HL-60/S4 treated with phorbol 12-myristate 13-acetate at 8.2 ng/mL for 4 days and 3 days (cell line): Measurements from ENCODE around the gene ST6GALNAC6.

ENCODE experiments used
- in situ Hi-C: fragments of 300-500 bp; cut with MboI; formaldehyde crosslinking; loops from 2 replicates; pipeline ENCODE4 v1.15.0; 2022; ENCODE audit warnings: low sequenced_read_pairs

ST6GALNAC6 gene

DNA sequence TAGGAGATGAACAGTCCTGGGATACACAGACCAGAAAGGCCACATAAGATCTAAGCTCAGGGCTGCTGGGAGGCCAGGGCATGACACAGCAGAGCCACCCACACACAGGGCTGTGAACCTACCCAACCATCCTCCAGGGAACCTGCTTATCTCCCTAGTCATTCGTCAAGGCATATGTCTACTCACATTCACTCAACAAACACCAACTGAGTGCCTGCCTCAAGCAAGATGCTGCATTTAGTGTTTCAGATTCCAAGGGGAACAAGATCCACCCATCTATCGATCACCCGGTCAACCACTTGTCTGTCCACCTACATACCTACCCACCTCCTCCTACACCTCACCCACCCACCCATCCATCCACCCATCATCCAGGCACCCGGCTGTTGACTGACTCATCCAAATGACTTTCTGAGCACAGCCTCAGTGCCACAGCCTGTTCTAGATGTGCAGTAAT, 36.4 kb upstream of the ST6GALNAC6 start:
- in situ Hi-C loops: loop anchor here (10.0 to 25.0 kb wide), 2 partner anchors 61 to 102 kb away; partner anchors contain the start of gene AK1

DNA sequence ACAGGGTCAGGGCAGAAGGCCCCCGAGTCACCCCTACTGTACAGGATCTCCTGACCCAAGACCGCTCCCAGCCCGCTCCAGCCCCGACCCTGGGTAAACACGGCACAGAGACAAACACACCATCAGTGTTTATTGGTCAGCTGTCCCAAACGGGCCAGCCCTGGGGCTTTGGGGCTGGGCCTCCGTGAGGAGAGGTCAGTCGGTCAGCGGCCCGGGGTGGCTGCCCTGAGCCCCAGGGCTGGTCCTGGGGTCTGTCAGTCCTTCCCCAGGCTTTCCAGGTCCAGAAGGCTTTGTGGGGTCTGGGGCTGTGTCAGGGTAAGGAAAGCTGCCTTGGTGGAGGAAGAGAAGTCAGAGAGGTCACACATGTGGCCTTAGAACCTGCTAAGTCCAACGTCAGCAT, 35.6 kb upstream of the ST6GALNAC6 start:
- in situ Hi-C loops: loop anchor here (10.0 to 25.0 kb wide), 2 partner anchors 60 to 102 kb away; partner anchors contain the start of gene AK1

DNA sequence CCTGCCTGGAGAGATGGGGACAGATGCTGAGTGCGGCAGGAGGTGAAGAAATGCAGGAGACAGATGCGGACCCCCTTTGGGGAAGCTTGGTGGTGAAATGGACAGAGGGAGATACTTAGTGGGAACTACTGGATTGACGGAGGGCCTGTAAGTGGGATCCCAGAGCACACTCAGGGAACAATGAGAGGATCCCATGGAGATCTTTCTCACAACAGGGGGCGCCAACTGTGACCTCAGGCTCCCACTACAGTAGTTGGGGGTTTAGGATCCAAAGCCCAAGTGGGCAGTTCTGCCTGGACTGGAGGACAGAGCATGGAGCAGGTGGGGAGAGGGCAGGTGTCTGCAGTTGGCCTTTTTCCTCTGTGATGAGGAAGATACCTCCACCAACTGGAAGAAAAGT, 34.8 kb upstream of the ST6GALNAC6 start:
- in situ Hi-C loops: loop anchor here (10.0 to 25.0 kb wide), 2 partner anchors 59 to 103 kb away; partner anchors contain the start of gene AK1

DNA sequence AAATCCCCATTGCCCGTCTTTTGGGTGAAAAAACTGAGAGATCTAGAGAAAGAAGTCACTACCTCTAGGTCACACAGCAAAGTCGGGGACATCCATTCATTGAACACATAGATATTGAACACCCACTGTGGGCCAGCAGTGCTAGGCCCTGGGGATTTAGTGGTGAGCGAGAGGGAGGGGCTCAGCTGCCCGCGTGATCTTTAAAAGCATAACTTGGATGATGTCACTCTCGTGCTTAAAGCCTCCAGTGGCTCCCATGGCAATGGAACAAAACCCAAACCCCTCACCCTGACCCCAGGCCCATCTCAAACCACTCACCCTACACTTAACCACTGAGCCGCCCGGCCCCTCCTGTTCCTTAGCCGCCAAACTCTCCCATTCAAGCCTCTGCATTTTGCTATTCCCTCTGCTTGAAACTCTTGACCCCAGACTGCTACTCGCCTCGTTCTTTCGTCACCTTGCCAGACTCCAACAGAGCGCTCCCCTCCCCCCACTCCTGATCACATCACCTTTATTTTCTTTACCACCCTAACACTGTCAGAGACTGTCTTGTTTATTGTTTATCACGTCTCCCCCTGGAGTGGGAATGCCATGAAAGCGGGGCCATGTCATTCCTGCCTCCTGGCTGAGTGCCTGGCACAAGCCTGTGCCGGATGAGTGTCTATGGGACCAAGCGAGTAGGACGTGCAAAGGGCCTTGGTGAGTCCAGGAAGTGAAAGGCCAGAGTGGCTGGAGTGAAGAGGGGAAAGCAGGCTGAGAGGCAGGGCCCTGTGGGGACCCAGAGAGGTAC, 31.9 kb upstream of the ST6GALNAC6 start:
- in situ Hi-C loops: loop anchor here (10.0 to 25.0 kb wide), 2 partner anchors 56 to 106 kb away; partner anchors contain the start of gene AK1

DNA sequence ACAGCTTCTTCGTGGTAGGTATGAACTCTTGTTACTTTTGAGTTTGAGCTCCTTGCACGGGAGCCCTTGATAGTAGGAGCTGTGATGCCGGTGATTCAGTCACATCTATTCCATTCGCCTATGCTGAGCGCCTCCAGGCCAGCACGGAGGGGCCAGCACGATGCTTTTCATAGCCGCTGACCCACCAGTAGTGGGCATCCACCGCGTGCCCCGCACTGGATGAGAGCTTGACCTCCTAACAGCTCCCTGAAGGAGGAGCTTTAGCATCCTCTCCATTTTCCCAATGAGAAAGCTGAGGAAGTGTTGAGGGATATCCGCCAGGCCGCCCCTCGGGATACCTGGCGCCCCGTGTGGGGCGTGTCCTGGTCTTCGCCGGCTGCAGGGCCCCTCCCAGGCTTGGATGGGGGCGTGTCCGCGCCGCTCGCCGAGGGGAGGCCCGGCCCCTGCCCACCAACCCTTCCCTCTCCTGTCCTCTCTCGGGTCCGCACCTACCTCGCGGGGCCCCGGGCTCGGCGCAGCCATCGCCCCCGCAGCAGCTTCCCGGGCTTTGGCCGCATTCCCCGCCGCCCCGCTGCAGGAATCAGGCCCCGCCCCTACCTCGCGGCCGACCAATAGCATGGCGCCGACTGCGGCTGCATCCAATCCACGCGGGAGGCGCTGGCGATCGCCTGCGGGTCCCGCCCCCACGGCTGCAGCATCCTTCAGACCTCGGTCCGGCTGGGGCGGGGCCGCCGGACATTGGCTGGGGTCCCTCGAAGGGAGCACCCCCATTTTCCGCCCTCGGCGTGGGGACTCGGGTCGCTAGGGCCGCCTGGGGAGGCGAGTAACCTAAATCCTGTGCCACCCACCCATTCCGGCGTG, 31.1 kb upstream of the ST6GALNAC6 start, which contains the start of gene PIP5KL1:
Gene PIP5KL1, minus strand, starts transcription at position 547 of the 861 bp plus-strand sequence. Its CDS starts 25 bp downstream, at position 522.
- in situ Hi-C loops: loop anchor here (10.0 to 25.0 kb wide), 2 partner anchors 56 to 107 kb away; partner anchors contain the start of gene AK1

DNA sequence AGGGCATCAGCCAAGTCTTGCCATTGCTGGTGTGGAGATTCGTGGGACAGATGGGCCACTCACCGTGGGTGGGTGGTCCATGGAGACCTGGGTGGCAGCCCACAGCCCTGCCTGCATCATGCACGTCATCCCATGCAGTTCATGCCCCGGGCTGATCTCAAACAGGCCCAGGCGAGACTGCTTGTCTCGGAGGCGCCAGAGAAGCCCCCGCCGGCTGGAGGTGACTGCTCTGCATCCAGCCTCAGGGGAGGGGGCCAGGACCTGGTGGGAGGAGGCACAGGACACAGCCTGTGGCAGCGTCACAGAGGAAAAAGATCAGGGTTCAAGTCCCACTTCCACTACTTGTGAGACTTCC, 30.2 kb upstream of the ST6GALNAC6 start:
- in situ Hi-C loops: loop anchor here (25.0 kb wide), 1 partner anchor 108 kb away; no protein-coding TSS in a partner anchor

DNA sequence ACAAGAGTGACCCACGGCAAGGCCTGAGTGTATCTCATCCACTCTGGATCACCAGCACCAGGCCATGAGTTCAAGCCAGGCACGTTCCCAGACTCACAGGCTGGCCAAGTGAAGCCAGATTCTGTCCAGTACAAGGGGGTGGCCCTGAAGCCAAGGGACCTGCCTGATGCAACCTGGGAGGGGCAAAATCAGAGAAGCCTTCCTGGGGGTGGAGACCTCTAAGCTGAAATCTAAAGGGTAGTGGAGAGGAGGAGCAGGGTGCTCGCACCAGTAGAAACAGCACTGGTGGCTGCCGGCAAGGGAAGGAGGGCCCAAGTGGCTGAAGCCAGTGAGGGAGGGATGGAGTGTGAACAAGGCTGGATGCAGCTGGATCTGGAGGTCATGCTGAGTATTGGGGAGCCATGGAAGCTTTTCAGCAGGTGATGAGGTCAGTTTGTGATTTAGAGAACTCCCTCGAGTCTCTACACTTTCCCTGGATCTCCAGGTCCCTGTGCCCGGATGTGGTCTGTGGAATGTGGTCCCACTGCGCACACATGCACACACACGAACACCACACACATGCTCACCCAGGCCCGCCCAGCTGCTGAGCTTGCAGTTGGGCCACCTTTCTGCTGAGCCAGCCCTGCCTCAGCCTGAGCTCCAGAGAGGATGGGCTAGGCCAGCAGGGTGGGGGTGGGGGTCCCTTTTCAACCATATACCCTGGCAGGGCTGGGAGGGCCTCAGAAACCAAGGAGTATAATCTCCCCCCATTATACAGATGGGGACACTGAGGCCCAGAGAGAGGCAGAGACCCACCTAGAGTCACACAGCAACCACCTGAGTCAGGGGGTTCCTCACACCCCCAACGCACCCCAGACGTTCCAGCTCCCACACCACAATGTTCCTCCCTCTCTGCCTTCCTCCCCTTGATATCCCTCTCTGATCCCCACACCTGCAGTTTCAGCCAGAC, 29.5 kb upstream of the ST6GALNAC6 start:
- in situ Hi-C loops: loop anchor here (25.0 kb wide), 1 partner anchor 108 kb away; no protein-coding TSS in a partner anchor

DNA sequence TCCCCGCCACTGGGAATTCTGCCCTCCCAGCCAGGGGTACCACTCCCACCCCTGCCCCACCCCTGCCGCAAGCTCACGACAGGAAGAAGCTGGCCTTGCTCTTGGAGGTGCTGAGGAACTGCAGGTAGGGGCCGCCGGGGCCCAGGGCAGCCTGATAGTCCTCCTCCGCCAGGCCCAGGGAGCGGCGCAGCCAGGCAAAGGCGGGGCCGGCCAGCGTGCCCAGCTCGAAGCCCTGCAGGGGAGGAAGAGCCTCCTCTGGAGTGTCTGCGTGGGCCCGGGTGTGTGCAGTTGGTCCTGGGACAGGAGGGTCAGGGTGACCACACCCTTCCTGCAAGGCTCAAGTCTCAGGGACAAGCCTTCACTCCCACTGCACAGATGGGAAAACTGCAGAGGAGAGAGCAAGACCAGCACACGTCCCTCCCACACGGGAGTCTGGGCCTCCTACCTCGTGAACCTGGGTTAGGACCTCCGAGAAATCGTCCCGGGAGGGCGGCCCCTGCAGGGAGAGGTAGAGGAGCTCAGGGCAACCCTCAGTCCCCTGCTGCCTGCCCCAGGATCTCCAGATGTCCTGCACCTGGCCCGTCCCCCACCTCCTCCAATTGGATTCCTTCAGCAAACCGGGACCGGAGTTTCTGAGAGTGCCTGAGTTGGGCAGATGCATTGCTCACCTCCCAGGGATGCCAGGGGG, 28.7 kb upstream of the ST6GALNAC6 start:
- in situ Hi-C loops: loop anchor here (25.0 kb wide), 1 partner anchor 109 kb away; no protein-coding TSS in a partner anchor

DNA sequence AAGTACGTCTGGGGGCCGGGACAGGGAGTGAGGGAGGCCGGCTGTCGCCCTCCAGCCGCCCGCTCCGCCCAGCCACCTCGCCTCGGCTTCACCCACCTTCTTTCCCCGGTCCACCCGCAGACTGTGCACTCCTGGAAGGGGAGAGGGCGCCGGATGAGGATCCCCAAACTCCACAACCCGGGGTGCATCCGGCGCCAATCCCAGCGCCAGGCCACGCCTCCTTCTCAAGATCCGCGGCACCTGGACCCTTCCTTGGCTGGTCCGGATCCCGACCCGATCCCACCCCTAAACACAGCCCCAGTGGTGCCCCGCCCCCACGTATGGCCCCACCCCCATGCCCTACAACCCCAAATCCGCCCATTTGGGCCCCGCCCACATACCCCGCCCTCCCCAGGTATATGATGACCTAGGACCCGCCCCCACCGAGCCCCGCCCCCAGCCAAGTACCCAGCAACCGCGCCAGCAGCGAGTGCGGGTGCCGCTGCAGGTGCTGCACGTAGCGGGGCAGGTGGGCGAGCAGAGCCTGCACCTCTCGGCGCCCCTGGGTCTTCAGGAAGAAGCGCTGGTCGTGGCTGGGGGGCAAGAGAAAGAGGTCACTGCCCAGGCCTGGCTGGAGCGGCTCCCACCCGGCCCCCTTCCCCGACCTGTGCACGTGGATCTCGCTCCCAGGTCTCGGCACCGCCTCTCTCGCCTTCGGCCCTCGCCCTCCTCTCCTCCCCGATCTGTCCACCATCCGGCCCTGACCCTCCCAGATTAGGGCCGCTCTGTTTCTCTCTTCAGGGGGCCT, 28.0 kb upstream of the ST6GALNAC6 start:
- in situ Hi-C loops: loop anchor here (25.0 kb wide), 1 partner anchor 110 kb away; no protein-coding TSS in a partner anchor

DNA sequence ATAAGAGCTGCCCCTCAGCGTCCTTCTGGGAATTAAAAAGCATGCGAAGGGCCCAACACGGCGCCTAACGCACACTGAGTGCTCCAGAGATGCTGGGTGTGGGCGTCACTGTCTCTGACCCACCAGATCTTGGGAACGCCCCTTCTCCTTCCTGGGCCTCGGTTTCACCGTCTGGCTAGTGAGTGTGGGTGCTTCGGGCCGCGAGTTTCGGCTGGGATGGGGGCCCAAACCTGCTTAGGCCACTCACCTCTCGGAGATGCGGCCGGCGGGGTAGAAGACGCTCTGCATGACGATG, 27.4 kb upstream of the ST6GALNAC6 start:
- in situ Hi-C loops: loop anchor here (25.0 kb wide), 1 partner anchor 110 kb away; no protein-coding TSS in a partner anchor

DNA sequence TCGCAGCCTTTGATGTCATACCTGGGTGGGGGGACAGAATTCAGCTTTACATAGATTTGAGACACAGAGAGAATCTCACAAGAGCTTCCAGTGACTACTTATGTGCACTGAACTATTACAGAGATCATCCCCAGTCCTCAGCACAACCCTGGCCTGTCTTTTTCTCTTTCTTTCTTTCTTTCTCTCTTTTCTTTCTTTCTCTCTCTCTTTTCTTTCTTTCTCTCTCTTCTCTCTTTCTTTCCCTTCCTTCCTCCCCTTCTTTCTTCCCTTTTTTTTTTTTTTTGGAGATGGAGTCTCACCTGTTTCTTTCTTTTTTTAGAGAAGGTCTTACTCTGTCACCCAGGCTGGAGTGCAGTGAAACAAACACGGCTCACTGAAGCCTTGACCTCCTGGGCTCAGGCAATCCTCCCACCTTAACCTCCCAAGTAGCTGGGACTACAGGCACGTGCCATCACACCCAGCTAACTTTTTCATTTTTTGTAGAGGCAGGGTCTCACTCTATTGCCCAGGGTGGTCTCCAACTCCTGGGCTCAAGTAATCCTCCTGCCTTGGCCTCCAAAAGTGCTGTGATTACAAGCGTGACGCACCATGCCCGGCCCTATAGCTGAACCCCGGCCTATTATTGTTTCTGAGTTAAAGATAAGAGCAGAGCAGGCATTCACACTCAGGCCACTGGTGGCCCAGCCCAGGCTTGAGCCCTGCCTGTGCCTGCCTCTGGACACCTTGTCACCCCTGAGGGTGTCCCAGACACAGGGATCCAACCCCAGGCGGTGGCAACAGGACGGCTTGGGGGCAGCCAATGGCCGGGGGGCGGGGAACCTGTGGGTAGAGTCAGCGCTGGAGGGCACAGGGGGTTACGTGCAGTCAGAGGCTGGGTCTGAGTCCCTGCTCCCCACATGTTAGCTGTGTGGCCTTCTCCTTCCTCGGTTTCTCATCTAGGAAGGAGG, 26.8 kb upstream of the ST6GALNAC6 start:
- in situ Hi-C loops: loop anchor here (25.0 kb wide), 1 partner anchor 111 kb away; no protein-coding TSS in a partner anchor

DNA sequence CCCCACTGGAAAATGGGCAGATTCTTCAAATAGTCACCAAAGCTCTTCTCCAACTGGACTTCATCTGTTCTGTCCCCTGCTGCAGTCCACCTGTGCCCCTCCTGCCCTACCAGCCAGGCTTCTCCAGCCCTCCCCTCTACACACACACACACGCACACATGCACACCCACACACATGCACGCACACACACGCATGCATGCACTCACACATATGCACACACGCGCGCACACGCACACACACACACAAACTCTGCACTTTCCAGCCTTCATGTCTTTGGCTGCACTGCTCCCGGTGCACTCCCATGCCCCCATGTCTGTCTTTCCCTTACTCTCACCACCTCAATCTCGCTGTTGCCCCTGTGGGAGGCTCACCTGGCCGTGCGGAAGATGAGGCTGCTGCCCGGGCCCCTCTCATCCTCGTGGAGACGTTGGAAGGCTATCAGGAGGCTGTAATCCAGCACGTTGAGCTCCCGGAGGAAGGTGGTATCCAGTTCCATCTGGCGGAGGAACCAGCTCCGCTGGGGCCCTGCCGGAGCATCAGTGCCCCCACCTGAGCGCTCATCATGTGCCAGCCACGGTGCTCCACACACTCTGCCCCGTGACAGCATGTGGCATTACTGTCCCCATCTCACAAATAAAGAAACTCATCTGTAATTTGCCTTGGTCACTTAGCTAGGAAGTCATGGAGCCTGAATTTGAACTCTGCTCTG, 25.5 kb upstream of the ST6GALNAC6 start:
- in situ Hi-C loops: loop anchor here (25.0 kb wide), 1 partner anchor 112 kb away; no protein-coding TSS in a partner anchor

DNA sequence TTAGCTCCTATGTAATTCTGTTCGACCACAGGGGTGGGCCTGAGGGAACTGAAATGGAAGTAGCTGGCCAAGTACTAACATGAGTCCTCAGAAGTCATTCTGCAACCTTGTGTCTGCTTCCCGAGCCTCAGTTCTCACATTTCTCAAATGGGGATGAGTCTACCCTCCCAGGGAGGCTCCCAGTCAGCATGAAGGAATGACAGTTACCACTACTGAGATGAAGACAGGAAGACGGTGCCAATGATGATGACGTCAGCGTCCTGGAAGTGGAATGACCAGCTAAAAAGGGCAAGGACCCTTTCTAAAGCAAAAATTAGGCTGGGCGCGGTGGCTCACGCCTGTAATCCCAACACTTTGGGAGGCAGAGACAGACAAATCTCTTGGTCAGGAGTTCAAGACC, 24.4 kb upstream of the ST6GALNAC6 start:
- in situ Hi-C loops: no loop called here

DNA sequence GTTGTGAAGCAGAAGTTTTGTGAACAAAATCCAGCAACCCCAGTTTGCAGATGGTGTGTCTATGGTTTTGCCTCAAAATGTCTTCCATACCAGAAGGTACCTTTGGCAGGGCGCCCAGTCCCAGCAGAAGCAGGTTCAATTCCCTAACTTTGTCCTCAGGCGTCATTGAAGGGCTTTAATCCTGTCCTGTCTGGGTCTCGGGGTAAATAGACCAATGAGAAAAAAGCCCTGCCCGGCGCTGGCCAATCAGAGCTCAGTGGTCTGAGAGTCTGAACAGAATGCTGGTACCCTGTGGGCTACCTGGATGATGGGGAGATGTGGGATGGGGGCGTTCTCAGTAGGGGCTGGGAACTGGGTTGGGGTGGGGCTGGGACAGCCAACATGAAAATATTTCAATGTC, 23.6 kb upstream of the ST6GALNAC6 start:
- in situ Hi-C loops: no loop called here

DNA sequence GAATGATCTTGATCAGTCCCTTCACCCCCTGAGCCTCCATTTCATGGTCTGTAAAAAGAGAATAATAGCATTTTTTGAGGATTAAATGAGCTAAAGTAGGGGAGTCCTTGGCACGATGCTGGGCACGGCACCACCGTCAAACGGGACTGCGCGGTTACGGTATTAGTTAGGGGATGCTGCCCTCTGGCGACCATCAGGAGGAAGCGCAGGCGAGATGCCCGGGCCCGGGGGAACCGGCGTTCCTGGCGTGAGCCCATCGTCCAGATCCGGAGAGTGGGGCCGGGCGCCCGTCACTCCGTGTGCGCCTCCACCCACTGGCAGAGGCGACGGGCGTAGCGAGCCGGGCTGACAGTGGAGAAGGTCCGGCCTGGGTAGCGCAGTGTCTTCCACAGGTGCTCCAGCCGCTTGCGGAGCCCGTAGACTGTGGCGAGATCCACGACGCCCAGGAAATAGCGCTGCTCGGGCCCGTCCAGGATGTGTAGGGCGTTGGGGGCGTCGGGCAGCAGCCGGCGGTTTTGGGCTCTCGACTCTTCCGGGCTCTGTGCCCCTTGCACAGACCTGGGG, 22.2 kb upstream of the ST6GALNAC6 start:
- in situ Hi-C loops: no loop called here

DNA sequence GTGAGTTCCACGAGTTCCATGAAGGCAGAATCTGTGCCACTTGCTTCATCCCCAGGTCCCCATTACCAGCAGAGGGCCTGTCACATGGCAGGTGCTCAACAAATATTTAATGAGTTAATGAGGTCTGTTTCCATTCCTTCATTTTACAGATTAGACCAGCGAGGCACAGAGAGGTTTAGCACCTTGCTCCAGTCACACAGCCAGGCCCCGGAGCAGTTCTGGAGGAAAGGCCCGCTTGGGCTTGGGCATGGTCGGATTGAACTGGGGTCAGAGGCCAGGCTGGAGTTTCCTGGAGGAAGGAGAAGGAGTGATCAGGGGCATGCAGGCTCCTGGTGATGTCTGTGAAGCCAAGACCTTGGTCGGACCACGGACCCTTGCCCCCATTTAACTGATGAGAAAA, 21.4 kb upstream of the ST6GALNAC6 start:
- in situ Hi-C loops: no loop called here
